Muscle of arm (tissue), 12 donors: Measurements from ENCODE around the gene CRABP1. TPM values are rescaled to one million over a fixed set of nuclear protein-coding genes. Genes with fewer than 3 reads are reported as not detected.

Experiments
- DNase-seq: peaks from one replicate; pipeline ENCODE4 v3.0.0-alpha.2; 2013
- polyA plus RNA-seq, 12 donors: library from polyadenylated mRNA; unstranded; fragments of 120-200 nt; gene quantifications; one replicate each; pipeline ENCODE4 v1.2.1, GENCODE V29; 2013; ENCODE audit not compliant: insufficient read length in 12 of 12

Gene CRABP1
- polyA plus RNA-seq, 12 donors, result 12.8 to 88.5 (median 27.4) TPM; not detected in 1

DNA sequence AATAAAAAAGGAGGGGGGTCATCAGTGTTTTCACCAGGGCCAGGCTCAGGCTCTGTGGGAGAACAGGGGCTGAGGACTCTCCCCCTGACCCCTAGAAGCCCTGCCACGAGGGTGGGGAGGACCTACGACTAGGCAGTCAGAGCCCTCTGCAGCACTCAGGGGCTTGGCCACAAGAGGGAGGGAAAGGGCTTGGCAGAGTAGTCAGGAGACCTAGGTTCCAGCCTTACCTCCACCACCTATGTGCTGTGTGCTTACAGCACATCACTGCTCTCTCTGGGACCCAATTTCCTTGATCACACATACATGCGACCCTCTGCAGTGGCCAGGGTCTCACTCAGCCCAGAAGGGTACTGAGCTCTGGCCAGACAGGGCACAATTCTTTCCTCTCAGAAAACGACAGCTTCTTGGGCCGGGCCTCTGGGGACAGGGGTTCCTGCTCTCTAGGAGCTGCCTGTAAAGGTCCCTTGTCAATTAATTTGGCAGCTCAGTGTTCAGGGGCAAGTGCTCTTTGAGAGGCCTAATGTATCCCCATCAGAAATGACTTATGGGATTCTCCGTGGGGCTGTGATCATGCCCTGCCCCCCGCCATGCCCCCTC, 24.4 kb upstream of the CRABP1 start:
- no peak for DNase-seq

DNA sequence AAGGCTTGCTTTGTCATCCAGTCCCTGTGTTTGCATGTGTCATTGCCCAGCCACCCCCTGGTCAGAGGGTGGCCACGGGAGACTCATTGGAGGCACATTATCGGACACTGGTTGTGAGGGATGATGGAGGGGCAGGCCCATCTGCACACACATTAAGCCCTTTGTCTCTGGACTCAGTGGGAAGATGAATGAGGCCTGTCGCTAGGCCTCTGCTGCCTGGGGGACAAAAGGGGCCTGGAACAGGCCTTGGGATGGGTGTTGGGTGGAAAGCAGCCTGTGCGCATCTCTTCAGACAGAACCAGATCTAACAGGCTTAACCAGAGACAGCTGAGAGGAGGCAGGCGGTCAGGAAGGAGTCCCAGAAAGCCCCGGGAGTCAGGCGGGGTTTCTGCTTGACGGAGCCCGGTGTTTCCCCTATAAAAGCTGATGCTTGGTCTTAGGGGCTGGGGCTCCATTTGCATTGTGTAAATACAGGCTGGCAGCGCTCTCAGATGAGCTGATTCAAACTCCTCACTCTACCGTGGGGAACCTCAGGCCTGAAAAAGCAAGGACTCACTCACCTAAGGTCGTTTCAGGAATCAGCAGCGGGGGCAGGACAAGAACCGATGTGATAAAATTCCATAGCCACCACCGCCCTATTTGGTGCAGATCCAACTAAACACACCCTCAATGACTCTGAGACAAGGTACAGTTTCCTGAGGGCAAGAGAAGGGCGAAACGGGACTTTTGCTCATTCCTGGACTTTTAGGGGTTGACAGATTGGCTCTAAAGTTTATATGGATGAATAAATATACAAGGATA, 23.7 kb upstream of the CRABP1 start:
- DNase-seq, result no peak

DNA sequence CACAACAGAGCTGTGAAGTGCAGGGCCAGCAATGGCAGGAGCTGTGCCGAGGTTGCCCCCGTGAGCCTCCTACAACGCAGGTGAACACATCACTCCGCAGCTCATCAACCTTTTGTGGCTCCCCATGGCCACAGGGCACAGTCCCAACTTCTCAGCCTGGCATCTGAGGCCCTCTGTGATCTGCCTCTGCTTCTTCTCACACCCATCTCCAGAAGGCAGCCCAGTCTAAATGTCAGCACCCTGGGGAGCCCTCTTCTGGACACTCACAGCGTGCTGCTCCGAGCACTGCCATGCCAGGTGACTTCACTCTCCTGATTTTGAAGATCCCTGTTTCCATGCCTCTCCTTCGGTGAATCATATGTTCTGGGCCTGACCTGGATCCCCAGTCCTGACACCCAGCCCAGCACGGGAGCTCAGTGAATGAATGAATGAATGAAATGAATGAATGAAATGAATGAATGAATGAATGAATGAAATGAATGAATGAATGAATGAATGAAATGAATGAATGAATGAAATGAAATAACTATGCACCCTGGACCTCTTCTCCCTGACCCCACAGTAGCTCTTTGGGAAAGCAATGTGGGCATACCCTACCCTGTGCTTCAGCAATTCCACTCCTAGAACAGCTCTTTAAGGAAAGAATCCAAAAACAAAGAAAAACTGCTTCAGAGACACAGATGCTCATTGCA, 22.9 kb upstream of the CRABP1 start:
- DNase-seq, result no peak

DNA sequence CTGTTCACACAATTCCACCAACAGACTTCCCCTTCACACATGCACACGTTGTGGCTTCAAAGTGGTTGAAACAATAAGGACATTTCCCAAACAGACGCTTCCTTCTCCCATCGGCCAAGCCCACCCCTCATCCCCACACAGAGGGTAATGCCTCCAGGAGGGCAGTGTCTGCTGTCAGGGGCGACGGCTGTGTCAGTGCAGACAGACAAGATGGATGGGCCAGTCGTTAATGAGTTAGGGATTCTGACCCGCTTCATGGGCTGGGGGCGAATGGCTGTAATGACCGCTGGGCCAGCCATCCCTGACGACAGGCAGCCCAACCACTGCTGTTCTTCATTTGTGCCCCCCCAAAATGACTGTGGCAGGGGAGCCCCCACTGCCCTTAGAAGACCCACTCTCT, 20.6 kb upstream of the CRABP1 start:
- no peak for DNase-seq

DNA sequence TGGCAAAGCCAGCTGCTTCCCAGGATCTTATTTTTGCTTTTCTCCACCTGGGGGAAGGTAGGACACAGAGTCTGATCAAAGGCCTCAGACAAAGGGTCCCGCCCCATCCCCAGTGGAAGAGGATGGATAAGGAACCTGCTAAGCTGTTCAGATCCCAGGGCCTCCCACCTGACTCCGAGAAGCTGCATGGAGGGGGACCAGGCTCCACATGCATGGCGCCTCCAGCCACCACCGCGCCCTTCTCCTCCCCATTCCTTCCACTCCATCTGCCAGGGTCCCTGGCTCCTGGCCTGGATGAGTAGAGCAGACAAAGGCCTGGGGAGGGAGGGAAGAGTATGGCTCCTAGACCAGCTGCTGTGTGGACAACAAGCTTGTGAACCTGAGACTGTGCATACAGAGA, 20.0 kb upstream of the CRABP1 start:
- no peak for DNase-seq

DNA sequence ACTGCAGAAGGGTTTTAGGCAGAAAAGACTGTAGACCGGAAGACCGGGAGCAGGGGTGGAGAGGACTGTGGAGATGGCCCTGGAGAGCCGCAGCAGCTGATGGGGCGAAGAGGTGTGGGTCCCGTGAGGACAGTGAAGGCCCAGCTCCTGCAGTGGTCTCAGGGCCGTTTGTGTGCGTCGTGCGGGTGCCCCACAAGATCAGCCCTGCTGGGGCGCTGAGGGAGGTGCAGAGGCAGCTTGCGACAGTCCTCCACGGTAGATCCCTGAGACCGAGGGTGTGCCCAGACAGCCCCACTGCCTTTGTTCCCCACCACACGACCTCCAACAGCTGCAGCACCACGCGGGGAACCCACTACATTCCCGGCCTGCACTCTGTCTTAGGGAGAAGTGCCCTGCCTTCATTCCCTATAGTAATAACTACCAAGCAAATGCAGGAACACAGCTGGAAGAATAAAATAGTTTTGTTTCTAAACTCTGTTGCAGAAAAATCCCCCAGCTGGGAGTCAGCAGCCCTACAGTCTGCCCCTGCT, 19.0 kb upstream of the CRABP1 start:
- no peak for DNase-seq

DNA sequence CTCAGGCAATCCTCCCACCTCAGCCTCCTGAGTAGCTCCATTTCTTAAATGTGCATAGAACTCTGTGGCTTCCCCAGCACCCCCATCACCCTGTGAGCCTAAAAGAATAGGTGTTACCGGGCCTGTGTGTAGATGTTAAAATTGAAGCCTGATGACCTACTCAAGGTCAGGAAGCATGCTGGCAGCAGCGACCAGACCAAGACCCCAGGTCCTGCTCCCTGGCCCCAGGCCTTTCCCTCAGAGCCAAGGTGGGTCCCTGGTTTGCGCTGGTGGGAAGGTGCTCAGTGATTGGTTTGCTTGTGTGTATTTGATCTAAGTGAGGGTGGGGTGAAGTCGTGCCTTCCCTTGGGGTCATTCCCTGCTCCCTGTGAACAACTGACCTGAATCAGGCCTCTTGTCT, 18.4 kb upstream of the CRABP1 start:
- no peak for DNase-seq

DNA sequence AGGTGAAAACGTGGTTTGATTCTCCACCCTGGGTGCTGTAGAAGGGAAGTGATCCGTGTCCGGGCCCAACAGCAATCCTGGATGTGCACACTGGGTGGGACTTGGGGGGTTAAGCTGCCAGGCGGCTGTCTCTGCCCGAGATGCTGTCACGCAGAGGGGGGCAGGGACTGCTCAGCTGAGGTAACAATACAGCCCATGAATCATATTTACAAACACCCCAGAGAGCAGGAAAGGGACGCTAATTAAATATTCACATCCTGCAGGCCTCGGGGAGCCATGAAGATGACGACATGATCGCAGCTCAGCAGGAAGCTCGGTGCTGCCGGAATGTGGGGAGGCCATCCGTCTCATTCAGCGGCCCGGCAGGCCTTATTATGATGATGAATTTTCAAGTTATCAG, 17.9 kb upstream of the CRABP1 start:
- no peak for DNase-seq

DNA sequence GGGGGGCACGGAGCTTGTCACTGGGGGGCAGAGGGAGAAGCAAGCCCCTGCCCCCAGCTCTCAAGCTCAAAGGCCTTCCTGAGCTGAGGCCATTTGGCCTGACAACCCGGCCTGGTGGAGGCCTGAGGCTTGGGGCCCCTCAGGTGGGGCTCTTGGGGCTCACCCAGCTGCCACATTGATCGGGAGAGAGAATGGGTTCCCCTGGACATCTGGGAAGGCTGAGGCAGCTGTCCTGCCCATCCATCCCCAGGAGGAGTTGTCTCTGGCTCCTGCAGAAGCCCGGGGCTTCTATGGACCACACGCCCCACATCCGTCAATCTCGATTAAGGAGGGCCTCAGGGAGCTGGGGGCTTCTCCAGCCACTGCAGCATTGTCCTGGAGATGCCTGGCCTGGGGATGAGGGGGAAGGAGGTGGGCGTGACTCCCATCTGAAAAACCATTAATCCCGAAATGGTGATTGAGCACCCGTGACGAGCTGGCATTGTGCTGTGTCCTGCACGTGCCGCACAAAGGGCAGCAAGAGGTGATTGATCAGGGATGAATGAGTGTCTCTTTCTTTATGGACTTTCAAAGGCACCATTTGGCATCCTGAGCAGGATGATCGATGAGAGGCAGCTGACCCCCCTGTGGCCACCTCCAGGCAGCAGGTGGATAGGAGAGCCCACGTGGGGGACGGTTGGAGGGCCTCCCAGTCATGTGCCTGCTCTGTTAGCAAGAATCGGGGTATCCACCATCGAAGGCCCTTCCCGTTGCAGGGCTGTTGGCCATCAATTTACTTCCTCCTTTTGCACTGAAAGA, 17.2 kb upstream of the CRABP1 start:
- no peak for DNase-seq

DNA sequence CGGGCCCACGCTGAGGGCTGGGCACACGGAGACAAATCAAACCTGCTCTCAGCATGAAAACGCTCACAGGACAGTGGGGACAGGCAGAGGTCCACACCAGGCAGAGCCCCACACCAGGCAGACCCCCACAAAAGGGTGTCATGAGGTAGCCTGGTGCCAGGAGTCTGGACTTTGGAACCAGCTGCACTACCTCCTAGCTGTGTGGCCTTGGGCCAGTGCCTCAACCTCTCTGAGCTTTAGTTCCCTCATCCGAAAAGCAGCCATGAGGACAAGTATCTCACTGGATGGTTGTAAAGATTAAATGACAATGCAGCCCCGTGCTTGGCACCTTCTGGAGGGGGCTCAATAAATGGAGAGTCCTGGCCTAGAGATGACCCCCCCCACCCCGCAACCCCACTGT, 16.5 kb upstream of the CRABP1 start:
- DNase-seq, result no peak

DNA sequence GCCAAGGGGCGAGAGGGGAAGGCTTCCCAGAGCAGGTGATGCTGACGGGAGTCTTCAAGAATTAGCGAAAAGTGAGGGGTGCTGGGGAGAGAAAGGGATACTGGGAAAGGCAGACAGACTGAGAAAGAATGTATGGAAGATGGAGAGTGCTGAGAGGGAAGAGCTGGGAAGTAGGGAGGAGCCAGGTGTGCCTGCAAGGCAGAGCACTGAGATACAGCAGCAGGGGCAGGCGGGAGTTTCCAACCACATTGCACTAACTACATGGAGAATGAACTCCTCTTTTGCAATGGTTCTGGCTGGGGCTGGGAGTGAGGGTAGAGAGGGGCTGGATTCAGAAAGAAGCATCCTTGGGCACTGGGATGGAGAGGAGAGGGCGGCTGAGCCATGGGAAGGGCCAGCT, 16.0 kb upstream of the CRABP1 start:
- DNase-seq, result no peak

DNA sequence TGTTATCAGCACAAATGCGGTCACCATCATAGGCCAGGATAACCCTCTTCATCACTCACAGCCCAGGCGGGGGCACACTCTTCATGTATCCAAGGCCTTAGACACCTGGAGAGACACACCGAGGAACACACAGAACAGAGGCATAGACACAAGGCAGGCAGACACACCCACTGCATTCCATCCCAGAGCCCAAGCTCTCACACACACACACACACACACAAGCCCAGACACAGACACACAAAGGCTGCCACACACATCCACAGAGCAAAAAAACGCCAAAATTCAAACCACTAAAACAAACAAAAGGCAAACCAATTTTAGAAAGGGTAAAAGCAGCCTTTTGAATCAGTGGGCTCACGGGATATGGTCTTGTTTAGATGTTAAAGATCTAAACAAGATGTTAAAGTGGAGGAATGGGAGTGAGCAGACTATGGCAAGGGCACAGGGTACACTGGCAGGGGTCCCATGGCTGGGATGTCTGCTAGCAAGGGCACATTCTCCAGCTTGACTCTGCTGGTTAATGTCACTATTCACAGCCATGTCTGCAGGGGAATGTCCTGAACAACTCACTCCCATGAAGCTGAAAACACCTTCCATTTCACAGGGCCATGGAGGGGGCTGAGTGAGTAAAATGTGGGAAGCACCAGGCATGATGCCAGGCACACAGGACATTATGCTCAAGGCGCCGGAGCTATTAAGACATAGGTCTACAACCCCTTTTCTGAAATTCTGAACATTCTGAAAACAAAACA, 14.9 kb upstream of the CRABP1 start:
- no peak for DNase-seq

DNA sequence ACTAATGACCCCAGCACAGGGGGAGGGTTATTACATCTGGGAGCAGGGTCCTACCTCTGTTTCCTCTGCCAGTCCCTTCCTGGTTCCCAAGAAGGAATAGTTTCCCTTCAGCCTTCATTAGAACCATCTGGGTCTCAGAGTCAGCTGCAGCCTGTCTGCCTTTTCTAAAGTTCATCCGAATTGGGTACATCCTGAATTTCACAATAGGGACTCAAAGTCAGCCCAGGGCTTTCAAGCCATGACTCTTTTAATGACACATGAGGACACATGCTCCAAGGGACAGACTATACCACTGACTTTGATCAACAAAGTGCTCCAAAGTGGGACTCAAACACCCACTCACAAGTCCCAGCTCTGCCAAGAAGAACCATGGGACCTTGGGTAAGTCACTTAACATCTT, 12.7 kb upstream of the CRABP1 start:
- DNase-seq, result no peak

DNA sequence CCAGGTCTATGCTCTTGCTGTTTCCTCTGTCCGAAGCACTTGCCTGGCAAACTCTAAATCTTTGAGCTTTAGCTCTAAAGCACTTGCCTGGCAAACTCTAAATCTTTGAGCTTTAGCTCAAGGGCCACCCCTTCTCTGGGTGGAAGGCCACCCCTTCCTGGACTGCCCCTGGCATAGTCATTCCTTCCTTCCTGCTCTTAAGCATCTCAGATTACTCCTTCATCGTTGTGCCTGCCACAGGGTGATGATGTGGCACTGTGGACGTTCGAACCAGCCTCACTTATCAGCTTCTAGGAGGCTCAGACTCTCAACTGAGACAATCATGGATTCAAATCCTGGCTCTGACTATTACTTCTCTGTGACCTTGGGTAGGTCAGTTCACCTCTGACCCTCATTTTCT, 10.5 kb upstream of the CRABP1 start:
- no peak for DNase-seq

DNA sequence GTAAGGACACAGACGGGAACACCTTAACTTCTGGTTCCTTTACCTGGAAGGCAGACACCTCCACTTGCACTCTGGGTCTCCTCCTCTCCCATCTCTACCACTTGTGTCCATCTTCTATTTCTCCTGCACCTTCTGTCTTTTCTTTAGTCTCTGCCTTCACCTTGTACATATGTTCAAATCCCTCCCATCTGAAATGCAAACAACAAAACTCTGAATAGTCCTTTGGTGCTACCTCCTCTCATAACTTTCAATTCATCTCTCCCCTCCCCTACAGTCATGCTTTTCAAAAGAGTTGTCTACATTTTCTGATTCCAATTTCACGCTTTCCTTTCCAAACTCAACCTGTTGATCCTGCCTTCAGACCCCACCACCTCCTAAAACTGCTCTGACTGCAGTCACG, 5.3 kb upstream of the CRABP1 start:
- no peak for DNase-seq

DNA sequence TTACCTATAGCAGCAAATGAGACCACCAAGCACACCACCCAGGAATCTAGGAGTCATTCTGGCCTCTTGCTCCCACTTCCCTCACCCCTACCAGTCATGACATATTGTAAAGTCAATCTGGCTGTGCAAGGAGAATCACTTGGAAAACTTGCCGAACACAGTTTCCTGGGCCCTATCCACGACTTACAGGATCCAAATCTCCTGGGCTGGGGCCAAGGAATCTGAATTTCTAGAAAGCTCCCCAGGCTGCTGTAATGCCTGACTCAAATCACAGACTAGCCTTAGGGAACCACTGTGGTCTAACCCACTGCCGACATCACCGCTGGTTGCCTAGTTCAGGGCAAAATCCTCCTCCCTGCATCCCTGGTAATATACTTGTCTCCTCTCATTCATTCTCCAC, 4.2 kb upstream of the CRABP1 start:
- DNase-seq, result no peak

DNA sequence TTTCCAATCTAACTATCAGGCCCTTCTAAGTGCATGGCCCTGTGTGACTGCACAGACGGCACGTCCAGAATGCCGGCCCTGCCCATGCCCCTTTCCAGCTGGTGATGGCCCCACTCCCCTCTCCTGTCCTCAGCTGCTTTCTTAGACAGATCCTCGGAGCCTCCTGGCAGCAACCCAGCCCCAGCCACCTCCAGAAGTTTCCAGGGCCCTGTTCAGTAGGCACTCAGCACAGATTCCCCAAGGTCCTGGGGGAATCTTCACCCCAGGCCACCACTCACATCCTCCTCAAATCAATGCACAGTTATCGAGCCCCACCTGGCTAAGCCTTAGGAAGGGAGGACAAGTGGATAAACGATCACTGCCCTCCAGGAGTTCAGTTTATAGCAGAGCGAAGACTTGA, 1.4 kb upstream of the CRABP1 start:
- no peak for DNase-seq

DNA sequence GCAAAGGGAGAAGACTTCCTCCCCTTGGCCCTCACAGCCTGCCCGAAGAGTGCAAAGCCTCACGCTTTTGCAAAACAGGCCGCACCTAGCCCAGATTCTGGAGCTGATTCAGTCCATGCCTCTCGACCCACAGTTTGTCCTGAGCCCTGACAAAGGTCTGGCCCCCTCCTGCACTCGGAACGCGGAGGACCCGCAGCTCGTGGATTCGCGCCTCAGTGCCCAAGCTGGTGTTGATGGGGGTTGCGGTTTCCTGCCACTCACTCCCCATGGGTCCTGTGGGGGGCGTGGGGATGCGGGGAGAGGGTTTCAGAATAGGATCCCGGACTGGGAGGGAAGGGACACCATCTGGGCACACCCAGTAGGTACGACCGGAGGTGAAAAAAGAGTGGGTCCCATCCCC, 594 bp upstream of the CRABP1 start:
- no peak for DNase-seq

DNA sequence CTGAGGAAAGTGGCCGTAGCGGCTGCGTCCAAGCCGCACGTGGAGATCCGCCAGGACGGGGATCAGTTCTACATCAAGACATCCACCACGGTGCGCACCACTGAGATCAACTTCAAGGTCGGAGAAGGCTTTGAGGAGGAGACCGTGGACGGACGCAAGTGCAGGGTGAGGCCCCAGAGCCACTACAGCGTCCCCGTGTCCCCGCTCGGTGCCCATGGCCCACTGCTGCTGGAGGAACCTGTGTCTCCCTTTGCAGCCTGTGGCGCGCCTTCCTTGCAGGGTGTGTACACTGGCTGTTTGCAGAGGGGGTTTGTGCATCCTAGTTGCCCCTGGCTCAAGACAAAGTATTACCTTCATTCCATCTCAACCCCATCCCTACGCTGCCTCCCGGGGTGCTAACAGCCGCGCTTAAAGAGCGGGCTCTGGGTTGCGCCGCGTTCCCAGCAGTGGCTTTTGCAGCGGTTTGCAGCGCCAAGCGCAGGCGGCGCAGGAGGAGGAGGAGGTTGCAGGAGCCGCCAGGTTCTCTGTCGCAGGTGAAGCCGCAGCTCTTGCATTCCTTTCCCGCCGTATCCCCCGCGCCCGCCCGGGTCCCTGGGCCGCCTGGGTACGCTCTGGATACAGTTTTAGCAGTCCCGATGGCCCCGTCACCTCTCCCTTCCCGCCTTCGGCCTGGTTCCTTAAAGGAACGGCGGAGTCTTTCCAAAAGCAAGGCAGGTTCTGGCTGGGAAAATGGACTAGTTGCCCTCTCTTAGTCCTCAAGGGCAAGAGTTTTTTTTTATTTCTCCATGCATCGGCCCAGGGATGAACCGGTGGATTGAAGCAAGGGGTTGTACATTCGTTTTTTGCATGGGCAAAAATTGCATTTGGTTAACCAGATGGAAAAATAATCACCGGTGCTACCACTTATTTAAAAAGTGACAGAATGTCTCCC, 1.2 kb downstream of the CRABP1 start:
- no peak for DNase-seq

DNA sequence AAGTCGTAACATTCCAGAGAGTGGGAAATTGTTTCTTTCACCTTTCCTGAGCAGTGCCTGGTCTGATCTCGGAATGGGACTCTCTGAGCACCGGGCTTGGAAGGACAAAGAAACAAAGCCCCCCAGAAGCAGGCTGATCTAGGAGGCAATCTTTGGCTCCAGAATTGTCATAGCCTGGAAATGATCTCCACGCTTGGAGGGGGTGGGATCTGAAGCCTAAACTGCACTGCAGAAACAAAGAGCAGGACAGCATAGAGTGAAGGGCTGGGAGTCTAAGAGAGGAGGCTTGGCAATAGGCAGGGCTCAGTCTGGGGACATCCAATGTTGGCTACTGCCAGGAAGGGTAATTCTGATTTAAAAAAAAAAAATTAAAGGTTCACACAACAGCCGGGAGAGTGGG, 1.9 kb downstream of the CRABP1 start:
- no peak for DNase-seq
